22Rv1 (cell line): ENCODE measurements around the gene SDE2.

ENCODE experiments used
- CTCF ChIP-seq: fragments of 450-650 bp; IDR thresholded peaks from 2 replicates; pipeline ENCODE4 v1.5.1; 2017; ENCODE audit warnings: mild to moderate bottlenecking
- ZFX ChIP-seq: fragments of 450-650 bp; IDR thresholded peaks from 2 replicates; pipeline ENCODE4 v1.6.1; 2017; ENCODE audit warnings: antibody characterized with exemption, borderline replicate concordance

- TF ChIP-seq CTCF (no peak), ZFX (no peak)
Measured at GRCh38 chr1:226041419-226041818, 42.3 kb upstream of the SDE2 start.
